HCT116 (cell line): ENCODE measurements around the gene GTSF1L. TPM values are rescaled to one million over a fixed set of nuclear protein-coding genes. Genes with fewer than 3 reads are reported as not detected.

Experiments used
- ATAC-seq: fragments of 200-7000 bp; cut with Tn5 transposase; 2 replicates; pipeline ENCODE4 v1.9.1; 2020; ENCODE audit warnings: mild to moderate bottlenecking, moderate library complexity
- BruUV-seq: library from RNA; stranded (reverse); fragments of 400-500 nt; replicated peaks from 2 replicates; lab custom pipeline; 2021; lab: Mats Ljungman, UMichigan
- CTCF ChIA-PET: fragments of 300-600 bp; sonication (Branson Sonifier 250); formaldehyde crosslinking; loops from one replicate; lab custom pipeline; 2021; ENCODE audit warnings: antibody characterized with exemption; lab: Charles Lee
- POLR2A ChIA-PET: fragments of 300-600, 350-600 bp; sonication (Branson Sonifier 250); formaldehyde crosslinking; loops from one replicate; lab custom pipeline; 2021; ENCODE audit warnings: antibody characterized with exemption; lab: Charles Lee
- RAD21 ChIA-PET, 2 experiments: fragments of 300-600 bp; sonication (Branson Sonifier 250); formaldehyde crosslinking; loops; one replicate each; lab custom pipeline; 2023; ENCODE audit warnings: low total read pairs in 2 of 2; ENCODE audit not compliant: uncharacterized antibody in 2 of 2, unreplicated experiment in 2 of 2, low non-redundant PET in 1 of 2; lab: Charles Lee
- DNase-seq: peaks from one replicate; pipeline ENCODE4 v3.0.0-alpha.2; 2010; ENCODE audit warnings: low read depth, low spot score
- H2AFZ ChIP-seq: fragments of 200-600 bp; shearing (Covaris generic), sonication (generic); 2 replicates; pipeline ENCODE4 v1.6.1; 2017; ENCODE audit warnings: low read depth, mixed run types, mixed read lengths, antibody characterized with exemption, low read length; ENCODE audit not compliant: poor library complexity, severe bottlenecking
- H3K27ac ChIP-seq: 2 replicates; pipeline ENCODE4 v1.5.1; 2012; ENCODE audit warnings: low read depth, low read length
- H3K27me3 ChIP-seq: fragments of 200-600 bp; sonication (generic); 2 replicates; pipeline ENCODE4 v1.6.1; 2016; ENCODE audit warnings: mixed run types, low read length, mixed read lengths; ENCODE audit not compliant: insufficient read depth
- H3K36me3 ChIP-seq, 2 experiments: fragments of 200-500 bp in 1 of 2; fragments of 200-600 bp in 1 of 2; sonication (Bioruptor generic) in 1 of 2; sonication (generic) in 1 of 2; 2 replicates each; pipeline versions ENCODE4 v1.5.1 to v1.6.1; 2014 to 2016; ENCODE audit warnings: low read length in 2 of 2, inconsistent platforms in 1 of 2, mixed read lengths in 1 of 2, mixed run types in 1 of 2; ENCODE audit not compliant: insufficient read depth in 2 of 2, control insufficient read depth in 1 of 2
- H3K4me1 ChIP-seq, 2 experiments: fragments of 200-600 bp in 1 of 2; sonication (generic) in 1 of 2; 2 replicates each; pipeline versions ENCODE4 v1.5.1 to v1.6.1; 2012 to 2017; ENCODE audit warnings: low read length in 2 of 2, inconsistent platforms in 1 of 2, mild to moderate bottlenecking in 1 of 2, mixed read lengths in 1 of 2, mixed run types in 1 of 2, moderate library complexity in 1 of 2; ENCODE audit not compliant: insufficient read depth in 2 of 2, control insufficient read depth in 1 of 2
- H3K4me2 ChIP-seq: fragments of 200-600 bp; sonication (generic); 2 replicates; pipeline ENCODE4 v1.6.1; 2017; ENCODE audit warnings: mixed run types, low read length, mixed read lengths
- H3K4me3 ChIP-seq, 2 experiments: fragments of 200-600 bp in 1 of 2; sonication (generic) in 1 of 2; replicated peaks in 1 of 2; 2 replicates each; pipeline ENCODE4 v1.5.1; 2011 to 2016; ENCODE audit warnings: low read length in 2 of 2, control low read depth in 1 of 2, low read depth in 1 of 2, mild to moderate bottlenecking in 1 of 2, mixed read lengths in 1 of 2, mixed run types in 1 of 2
- H3K79me2 ChIP-seq: fragments of 200-600 bp; sonication (generic); 2 replicates; pipeline ENCODE4 v1.6.1; 2017; ENCODE audit warnings: mild to moderate bottlenecking, mixed run types, low read length, moderate library complexity, mixed read lengths; ENCODE audit not compliant: insufficient read depth
- H3K9ac ChIP-seq: fragments of 200-600 bp; sonication (generic); 2 replicates; pipeline ENCODE4 v1.6.1; 2016; ENCODE audit warnings: low read length, mixed read lengths
- H3K9me2 ChIP-seq: fragments of 200-600 bp; sonication (generic), shearing (Covaris generic); 2 replicates; pipeline ENCODE4 v1.6.1; 2017; ENCODE audit warnings: mixed run types, mild to moderate bottlenecking, moderate library complexity; ENCODE audit not compliant: insufficient read depth
- H3K9me3 ChIP-seq, 2 experiments: fragments of 200-500 bp in 1 of 2; fragments of 200-600 bp in 1 of 2; sonication (Bioruptor generic) in 1 of 2; sonication (generic) in 1 of 2; 2 replicates each; pipeline ENCODE4 v1.6.1; 2014 to 2017; ENCODE audit warnings: low read length in 2 of 2, mixed read lengths in 2 of 2, inconsistent platforms in 1 of 2, low read depth in 1 of 2, mild to moderate bottlenecking in 1 of 2, mixed run types in 1 of 2, moderate library complexity in 1 of 2; ENCODE audit not compliant: control insufficient read depth in 1 of 2, insufficient read depth in 1 of 2
- H4K20me1 ChIP-seq: fragments of 200-600 bp; sonication (generic), shearing (Covaris generic); 2 replicates; pipeline ENCODE4 v1.6.1; 2017; ENCODE audit warnings: mixed run types, mild to moderate bottlenecking, moderate library complexity; ENCODE audit not compliant: insufficient read depth
- EGR1 ChIP-seq: IDR thresholded peaks from 2 replicates; pipeline ENCODE4 v1.6.1; 2012; ENCODE audit warnings: low read depth
- ELF1 ChIP-seq: IDR thresholded peaks from 2 replicates; pipeline ENCODE4 v1.6.1; 2012; ENCODE audit warnings: low read depth, borderline replicate concordance
- FOSL1 ChIP-seq: IDR thresholded peaks from 2 replicates; pipeline ENCODE4 v1.6.1; 2012; ENCODE audit warnings: low read depth
- POLR2AphosphoS5 ChIP-seq: IDR thresholded peaks from 2 replicates; pipeline ENCODE4 v1.6.1; 2011; ENCODE audit warnings: mild to moderate bottlenecking, low read depth, low read length, moderate library complexity
- RAD21 ChIP-seq: IDR thresholded peaks from 2 replicates; pipeline ENCODE4 v1.6.1; 2012; ENCODE audit warnings: low read depth, mild to moderate bottlenecking
- REST ChIP-seq: IDR thresholded peaks from 2 replicates; pipeline ENCODE4 v1.6.1; 2012; ENCODE audit warnings: low read depth
- SP1 ChIP-seq: IDR thresholded peaks from 2 replicates; pipeline ENCODE4 v1.6.1; 2012; ENCODE audit warnings: low read depth
- SRF ChIP-seq: IDR thresholded peaks from 2 replicates; pipeline ENCODE4 v1.6.1; 2012; ENCODE audit warnings: low read depth
- TCF7L2 ChIP-seq: IDR thresholded peaks from 2 replicates; pipeline ENCODE4 v1.7.0; 2011; ENCODE audit warnings: borderline replicate concordance, inconsistent platforms; ENCODE audit not compliant: insufficient read depth, insufficient read length; ENCODE audit errors: extremely low read depth
- YY1 ChIP-seq: IDR thresholded peaks from 2 replicates; pipeline ENCODE4 v1.6.1; 2011; ENCODE audit warnings: low read length, low read depth, moderate library complexity, mild to moderate bottlenecking; ENCODE audit not compliant: insufficient replicate concordance; ENCODE audit errors: extremely low read depth
- ZFX ChIP-seq: fragments of 450-650 bp; IDR thresholded peaks from 2 replicates; pipeline ENCODE4 v1.6.1; 2017
- intact Hi-C: fragments of 100-400 bp; cut with micrococcal nuclease; formaldehyde crosslinking; loops from 2 replicates; pipeline ENCODE4 v1.10.0; 2022
- total RNA-seq: library from RNA; stranded (reverse); gene quantifications from one replicate; pipeline ENCODE4 v1.2.1, GENCODE V29; 2021; ENCODE audit not compliant: unreplicated experiment
- TF ChIP-seq, protein P1 (sequence below): IDR thresholded peaks from 2 replicates; pipeline ENCODE4 v1.6.1; 2012
- TF ChIP-seq, protein P2 (sequence below): IDR thresholded peaks from 2 replicates; pipeline ENCODE4 v1.6.1; 2012

Gene GTSF1L
- total RNA-seq, 1 experiment from 2014 or later = not detected

GRCh38 chr20:43755851-43756250, 29.0 kb upstream of the GTSF1L start:
- no peak for ATAC-seq
- H3K9me3 ChIP-seq = no peaks in the 10 kb centered on the region
- peaks cover 0 to 5% of the 10 kb centered on the region in 2 experiments; a peak in 1 of 4 replicates for H3K4me1 ChIP-seq
- no peak overlapping the region for H3K9ac ChIP-seq
- ChIA-PET POLR2A (no interaction called here), RAD21 (no interaction called here), CTCF (no interaction called here)
- no TSS peak for BruUV-seq
- no peak for DNase-seq
- intact Hi-C loops = no loop called here
- H3K4me3 ChIP-seq = no peak overlapping the region
- H3K79me2 ChIP-seq = no peaks in the 10 kb centered on the region
- H3K4me2 ChIP-seq = no peak overlapping the region
- no peaks in the 10 kb centered on the region for H3K27me3 ChIP-seq
- H4K20me1 ChIP-seq = no peaks in the 10 kb centered on the region
- H3K27ac ChIP-seq = no peak overlapping the region
- H3K9me2 ChIP-seq = no peaks in the 10 kb centered on the region
- no peak for TF ChIP-seq SRF
- no peak for TF ChIP-seq RAD21
- TF ChIP-seq YY1 = no peak
- TF ChIP-seq, protein P1, sequence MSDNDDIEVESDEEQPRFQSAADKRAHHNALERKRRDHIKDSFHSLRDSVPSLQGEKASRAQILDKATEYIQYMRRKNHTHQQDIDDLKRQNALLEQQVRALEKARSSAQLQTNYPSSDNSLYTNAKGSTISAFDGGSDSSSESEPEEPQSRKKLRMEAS = no peak
- TF ChIP-seq SP1 = no peak
- TF ChIP-seq POLR2AphosphoS5 = no peak
- TF ChIP-seq TCF7L2 = no peak
- no peak for TF ChIP-seq ELF1
- TF ChIP-seq, all 23 proteins: peak for 0
- no peak overlapping the region for H2AFZ ChIP-seq
- no peaks in the 10 kb centered on the region for H3K36me3 ChIP-seq

GRCh38 chr20:43755390-43755789, 28.6 kb upstream of the GTSF1L start:
- TF ChIP-seq EGR1 (no peak), REST (no peak), ZFX (no peak), ELF1 (no peak), RAD21 (no peak), YY1 (no peak), FOSL1 (no peak)
- TF ChIP-seq, protein P2, sequence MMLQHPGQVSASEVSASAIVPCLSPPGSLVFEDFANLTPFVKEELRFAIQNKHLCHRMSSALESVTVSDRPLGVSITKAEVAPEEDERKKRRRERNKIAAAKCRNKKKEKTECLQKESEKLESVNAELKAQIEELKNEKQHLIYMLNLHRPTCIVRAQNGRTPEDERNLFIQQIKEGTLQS = no peak
- TF ChIP-seq, protein P1 = no peak
- H3K4me1 ChIP-seq = peaks cover 0 to 6% of the 10 kb centered on the region in 2 experiments; a peak in 1 of 4 replicates
- no peaks in the 10 kb centered on the region for H3K9me3 ChIP-seq
- ChIA-PET RAD21 (no interaction called here), POLR2A (no interaction called here), CTCF (interaction anchor here (0.7 kb wide), 1 partner anchor 325 kb away, joined by 3 read pairs; no protein-coding TSS in a partner anchor)
- H3K4me2 ChIP-seq = no peak overlapping the region
- BruUV-seq = no TSS peak
- no peaks in the 10 kb centered on the region for H3K36me3 ChIP-seq
- H3K4me3 ChIP-seq = no peak overlapping the region
- intact Hi-C loops = no loop called here
- DNase-seq (no peak), ATAC-seq (no peak)
- no peak overlapping the region for H3K27ac ChIP-seq
- H4K20me1 ChIP-seq = no peaks in the 10 kb centered on the region
- H3K79me2 ChIP-seq = no peaks in the 10 kb centered on the region
- H2AFZ ChIP-seq = no peak overlapping the region
- no peak overlapping the region for H3K9ac ChIP-seq
- no peaks in the 10 kb centered on the region for H3K27me3 ChIP-seq
- no peaks in the 10 kb centered on the region for H3K9me2 ChIP-seq
